C4-2B (cell line): Measurements from ENCODE around the gene APP.

Source experiments
- ZFX ChIP-seq: fragments of 450-650 bp; IDR thresholded peaks from 2 replicates; pipeline ENCODE4 v1.6.1; 2017
- TF ChIP-seq, protein P1 (sequence below): fragments of 450-650 bp; conservative IDR thresholded peaks from 2 replicates; pipeline ENCODE4 v1.5.1; 2017; ENCODE audit warnings: mild to moderate bottlenecking

DNA sequence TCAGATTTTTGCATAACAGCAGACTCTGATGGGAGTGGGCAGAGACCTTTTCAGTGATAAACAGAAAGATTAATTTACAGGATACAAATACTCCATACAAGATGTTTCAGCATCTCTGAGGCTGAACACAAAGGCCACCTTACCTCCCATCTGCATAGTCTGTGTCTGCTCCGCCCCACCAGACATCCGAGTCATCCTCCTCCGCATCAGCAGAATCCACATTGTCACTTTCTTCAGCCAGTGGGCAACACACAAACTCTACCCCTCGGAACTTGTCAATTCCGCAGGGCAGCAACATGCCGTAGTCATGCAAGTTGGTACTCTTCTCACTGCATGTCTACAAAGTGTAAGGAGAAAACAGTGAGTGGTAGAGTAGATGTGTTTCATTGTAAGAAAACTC is 119.7 kb downstream of the APP start:
- TF ChIP-seq, protein P1, sequence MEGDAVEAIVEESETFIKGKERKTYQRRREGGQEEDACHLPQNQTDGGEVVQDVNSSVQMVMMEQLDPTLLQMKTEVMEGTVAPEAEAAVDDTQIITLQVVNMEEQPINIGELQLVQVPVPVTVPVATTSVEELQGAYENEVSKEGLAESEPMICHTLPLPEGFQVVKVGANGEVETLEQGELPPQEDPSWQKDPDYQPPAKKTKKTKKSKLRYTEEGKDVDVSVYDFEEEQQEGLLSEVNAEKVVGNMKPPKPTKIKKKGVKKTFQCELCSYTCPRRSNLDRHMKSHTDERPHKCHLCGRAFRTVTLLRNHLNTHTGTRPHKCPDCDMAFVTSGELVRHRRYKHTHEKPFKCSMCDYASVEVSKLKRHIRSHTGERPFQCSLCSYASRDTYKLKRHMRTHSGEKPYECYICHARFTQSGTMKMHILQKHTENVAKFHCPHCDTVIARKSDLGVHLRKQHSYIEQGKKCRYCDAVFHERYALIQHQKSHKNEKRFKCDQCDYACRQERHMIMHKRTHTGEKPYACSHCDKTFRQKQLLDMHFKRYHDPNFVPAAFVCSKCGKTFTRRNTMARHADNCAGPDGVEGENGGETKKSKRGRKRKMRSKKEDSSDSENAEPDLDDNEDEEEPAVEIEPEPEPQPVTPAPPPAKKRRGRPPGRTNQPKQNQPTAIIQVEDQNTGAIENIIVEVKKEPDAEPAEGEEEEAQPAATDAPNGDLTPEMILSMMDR = no peak
- TF ChIP-seq ZFX = no peak
